MM.1S (cell line): ENCODE measurements around the gene SPATA7.
A peak's percentile ranks its signal among the peaks of the same experiment; 100 is the strongest.

ENCODE experiments used
- DNase-seq: peaks from one replicate; pipeline ENCODE4 v3.0.0-alpha.2; 2015
- H2AFZ ChIP-seq: fragments of 300-600 bp; sonication (generic); 2 replicates; pipeline ENCODE4 v1.6.0; 2016; ENCODE audit warnings: antibody characterized with exemption, low read length
- H3F3A ChIP-seq: fragments of 300-600 bp; sonication (generic); 2 replicates; pipeline ENCODE4 v1.6.1; 2016; ENCODE audit warnings: mild to moderate bottlenecking, antibody characterized with exemption, low read length, moderate library complexity, mixed read lengths; ENCODE audit not compliant: insufficient read depth
- H3K27ac ChIP-seq: fragments of 300-600 bp; sonication (generic); 2 replicates; pipeline ENCODE4 v1.5.1; 2016; ENCODE audit warnings: mild to moderate bottlenecking, low read length
- H3K27me3 ChIP-seq: fragments of 300-600 bp; sonication (generic); replicated peaks from 2 replicates; pipeline ENCODE4 v1.6.0; 2016; ENCODE audit warnings: low read length; ENCODE audit not compliant: insufficient read depth
- H3K36me3 ChIP-seq: fragments of 300-600 bp; sonication (generic); replicated peaks from 2 replicates; pipeline ENCODE4 v1.6.1; 2016; ENCODE audit warnings: mild to moderate bottlenecking, low read length, mixed read lengths; ENCODE audit not compliant: insufficient read depth
- H3K4me1 ChIP-seq: fragments of 300-600 bp; sonication (generic); 2 replicates; pipeline ENCODE4 v1.6.1; 2016; ENCODE audit warnings: low read length, mixed read lengths
- H3K4me2 ChIP-seq: fragments of 300-600 bp; sonication (generic); 2 replicates; pipeline ENCODE4 v1.6.0; 2016; ENCODE audit warnings: low read depth, low read length
- H3K4me3 ChIP-seq: fragments of 300-600 bp; sonication (generic); 2 replicates; pipeline ENCODE4 v1.5.1; 2016; ENCODE audit warnings: low read length, mixed read lengths
- H3K79me2 ChIP-seq: fragments of 300-600 bp; sonication (generic); 2 replicates; pipeline ENCODE4 v1.6.1; 2016; ENCODE audit warnings: mixed run types, low read length, mixed read lengths
- H3K9ac ChIP-seq: fragments of 300-600 bp; sonication (generic); 2 replicates; pipeline ENCODE4 v1.6.1; 2016; ENCODE audit warnings: low read length, mixed read lengths
- H3K9me2 ChIP-seq: fragments of 300-600 bp; sonication (generic); replicated peaks from 2 replicates; pipeline ENCODE4 v1.6.1; 2016; ENCODE audit warnings: mild to moderate bottlenecking, low read length, mixed read lengths; ENCODE audit not compliant: insufficient read depth
- H3K9me3 ChIP-seq: fragments of 300-600 bp; sonication (generic); replicated peaks from 2 replicates; pipeline ENCODE4 v1.6.1; 2016; ENCODE audit warnings: mild to moderate bottlenecking, low read length, mixed read lengths; ENCODE audit not compliant: insufficient read depth
- H4K20me1 ChIP-seq: fragments of 300-600 bp; sonication (generic); 2 replicates; pipeline ENCODE4 v1.6.1; 2016; ENCODE audit warnings: mild to moderate bottlenecking, low read length, moderate library complexity, mixed read lengths; ENCODE audit not compliant: insufficient read depth
- CTCF ChIP-seq: fragments of 300-600 bp; sonication (generic); IDR thresholded peaks from 2 replicates; pipeline ENCODE4 v1.5.1; 2016; ENCODE audit warnings: antibody characterized with exemption, low read length, mixed read lengths
- EZH2 ChIP-seq: fragments of 300-600 bp; sonication (generic); optimal IDR thresholded peaks from 2 replicates; pipeline ENCODE3; 2017; ENCODE audit warnings: low read depth, mild to moderate bottlenecking, antibody characterized with exemption, low read length, mixed read lengths
- EZH2phosphoT487 ChIP-seq: fragments of 300-600 bp; sonication (generic); IDR thresholded peaks from 2 replicates; pipeline ENCODE4 v1.6.1; 2018; ENCODE audit warnings: antibody characterized with exemption, low read length

Gene SPATA7

GRCh38 chr14:88452231-88452630 is 66.8 kb downstream of the SPATA7 start:
- H3K36me3 ChIP-seq, result no peaks in the 10 kb centered on the region
- H3K79me2 ChIP-seq, result no peaks in the 10 kb centered on the region
- no peak overlapping the region for H3K4me2 ChIP-seq
- H4K20me1 ChIP-seq, result no peaks in the 10 kb centered on the region
- no peak overlapping the region for H2AFZ ChIP-seq
- no peak overlapping the region for H3K9ac ChIP-seq
- no peaks in the 10 kb centered on the region for H3K4me1 ChIP-seq
- TF ChIP-seq EZH2phosphoT487 (no peak), CTCF (no peak), EZH2 (no peak)
- H3K27ac ChIP-seq, result no peak overlapping the region
- H3K9me3 ChIP-seq, result no peaks in the 10 kb centered on the region
- H3K27me3 ChIP-seq, result no peaks in the 10 kb centered on the region
- H3K9me2 ChIP-seq, result no peaks in the 10 kb centered on the region
- no peaks in the 10 kb centered on the region for H3F3A ChIP-seq
- DNase-seq, result no peak
- no peak overlapping the region for H3K4me3 ChIP-seq

DNA sequence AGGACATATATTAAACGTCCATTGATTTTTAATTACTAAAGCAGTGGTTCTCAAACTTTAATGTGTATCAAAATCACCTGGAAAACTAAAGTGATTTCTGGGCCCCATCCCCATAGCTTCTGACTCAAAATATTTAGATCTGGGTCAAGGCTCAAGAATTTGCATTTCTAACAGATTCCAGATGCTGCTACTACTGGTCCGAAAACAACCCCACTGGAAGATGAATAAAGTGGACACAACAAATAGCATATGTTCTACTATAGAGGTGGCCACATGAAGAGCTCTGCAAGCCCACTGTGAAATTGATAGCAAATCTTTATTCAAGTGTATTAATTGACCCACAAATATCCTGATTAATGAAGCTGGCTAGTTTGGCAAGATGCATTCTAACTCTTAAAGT is 69.4 kb downstream of the SPATA7 start:
- Histone ChIP-seq H3K9me2 (no peaks in the 10 kb centered on the region), H3K9ac (no peak overlapping the region)
- DNase-seq, result no peak

DNA sequence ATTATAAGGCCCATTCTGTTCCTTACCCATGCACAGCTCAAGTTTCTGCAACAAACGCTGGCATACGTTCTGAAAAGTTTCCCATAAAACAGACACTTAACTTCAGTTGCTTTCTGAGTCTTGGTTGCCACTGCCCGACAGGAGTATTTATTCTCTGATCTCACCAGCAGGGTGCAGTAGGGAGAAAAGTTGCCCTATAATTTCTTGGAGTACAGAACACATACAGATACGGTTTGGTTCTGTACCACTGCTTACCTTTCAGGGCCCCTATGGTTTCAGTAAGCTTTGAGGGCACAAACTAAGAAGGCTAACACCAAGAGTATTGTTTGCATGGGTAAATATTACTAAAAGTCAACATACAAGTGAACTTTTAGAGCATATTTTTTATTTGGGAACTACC is 77.9 kb downstream of the SPATA7 start:
- H3K9ac ChIP-seq, result no peak overlapping the region
- H3F3A ChIP-seq, result no peaks in the 10 kb centered on the region
- no peak overlapping the region for H2AFZ ChIP-seq
- no peak overlapping the region for H3K27ac ChIP-seq
- no peaks in the 10 kb centered on the region for H3K4me1 ChIP-seq
- no peak for DNase-seq
- no peaks in the 10 kb centered on the region for H3K79me2 ChIP-seq
- no peak overlapping the region for H3K4me3 ChIP-seq
- H3K36me3 ChIP-seq, result no peaks in the 10 kb centered on the region
- no peaks in the 10 kb centered on the region for H3K9me2 ChIP-seq
- H4K20me1 ChIP-seq, result no peaks in the 10 kb centered on the region
- no peaks in the 10 kb centered on the region for H3K27me3 ChIP-seq
- TF ChIP-seq CTCF (peak; percentile 33), EZH2phosphoT487 (no peak), EZH2 (no peak)
- no peaks in the 10 kb centered on the region for H3K9me3 ChIP-seq
- no peak overlapping the region for H3K4me2 ChIP-seq

More for the DNA sequence above, 69.4 kb downstream of the SPATA7 start:
- no peaks in the 10 kb centered on the region for H3K36me3 ChIP-seq
- H3K27ac ChIP-seq, result no peak overlapping the region
- no peak for TF ChIP-seq EZH2phosphoT487
- TF ChIP-seq EZH2, result no peak
- no peak for TF ChIP-seq CTCF
- H3K79me2 ChIP-seq, result no peaks in the 10 kb centered on the region
- H3K4me3 ChIP-seq, result no peak overlapping the region
- H3K27me3 ChIP-seq, result no peaks in the 10 kb centered on the region
- H4K20me1 ChIP-seq, result no peaks in the 10 kb centered on the region
- no peaks in the 10 kb centered on the region for H3K9me3 ChIP-seq
- H3K4me2 ChIP-seq, result no peak overlapping the region
- no peaks in the 10 kb centered on the region for H3F3A ChIP-seq
- no peaks in the 10 kb centered on the region for H3K4me1 ChIP-seq
- H2AFZ ChIP-seq, result no peak overlapping the region
